ENCODE results near the gene PINLYP. TPM values are rescaled to one million over a fixed set of nuclear protein-coding genes. Genes with fewer than 3 reads are reported as not detected.

PINLYP gene
- total RNA-seq, 1 experiment from 2014 or later: 1.3 TPM

- Histone ChIP-seq H3K4me3 (no peak overlapping the region), H3K9me3 (replicated peaks) (no peaks in the 10 kb centered on the region), H3K36me3 (peaks cover 21% of the 10 kb centered on the region), H3K27ac (no peak overlapping the region), H3K27me3 (replicated peaks) (no peaks in the 10 kb centered on the region), H3K4me1 (replicated peaks) (peaks cover 9% of the 10 kb centered on the region)
- no peak for DNase-seq (ENCODE audit: low read depth in 1 of 2, low spot score in 2 of 2)
Observed at GRCh38 chr19:43616306-43616705, 40.7 kb downstream of the PINLYP start.

- H3K27me3 ChIP-seq (replicated peaks): no peaks in the 10 kb centered on the region
- no peak overlapping the region for H3K4me3 ChIP-seq
- H3K9me3 ChIP-seq (replicated peaks): no peaks in the 10 kb centered on the region
- peaks cover 9% of the 10 kb centered on the region for H3K4me1 ChIP-seq (replicated peaks)
- H3K27ac ChIP-seq: no peak overlapping the region
- no peak for DNase-seq (ENCODE audit: low read depth in 1 of 2, low spot score in 2 of 2)
- peaks cover 15% of the 10 kb centered on the region for H3K36me3 ChIP-seq
Observed at GRCh38 chr19:43616954-43617353, 41.4 kb downstream of the PINLYP start.

GRCh38 chr19:43618921-43619261, 43.3 kb downstream of the PINLYP start:
- no peak for DNase-seq (ENCODE audit: low read depth in 1 of 2, low spot score in 2 of 2)
- peaks cover 3% of the 10 kb centered on the region; the same call in 1 of the 2 replicates for H3K36me3 ChIP-seq
- no peaks in the 10 kb centered on the region for H3K27me3 ChIP-seq (replicated peaks)
- peaks cover 9% of the 10 kb centered on the region for H3K4me1 ChIP-seq (replicated peaks)
- H3K9me3 ChIP-seq (replicated peaks): no peaks in the 10 kb centered on the region
- peak overlapping the region; percentile 78 for H3K27ac ChIP-seq
- H3K4me3 ChIP-seq: peak overlapping the region; percentile 66

GRCh38 chr19:43619262-43620060, 43.9 kb downstream of the PINLYP start, which contains the start of gene ZNF428:
Gene ZNF428, minus strand, starts transcription at chr19:43619629. Its CDS starts 5,325 bp downstream, at chr19:43614304.
- H3K4me1 ChIP-seq (replicated peaks): peaks cover 9% of the 10 kb centered on the region
- peak within 1 kb of the TSS; percentile 78 for H3K27ac ChIP-seq
- no peaks in the 10 kb centered on the region for H3K9me3 ChIP-seq (replicated peaks)
- DNase-seq (ENCODE audit: low read depth in 1 of 2, low spot score in 2 of 2): peak; percentile 89 to 92
- no peaks in the 10 kb centered on the region; the same call in 1 of the 2 replicates for H3K36me3 ChIP-seq
- H3K4me3 ChIP-seq: peak within 1 kb of the TSS; percentile 66
- H3K27me3 ChIP-seq (replicated peaks): no peaks in the 10 kb centered on the region

GRCh38 chr19:43620061-43621001, 44.7 kb downstream of the PINLYP start:
- Histone ChIP-seq H3K4me3 (peak overlapping the region; percentile 66), H3K27ac (no peak overlapping the region), H3K36me3 (no peaks in the 10 kb centered on the region; the same call in 1 of the 2 replicates), H3K9me3 (replicated peaks) (no peaks in the 10 kb centered on the region), H3K4me1 (replicated peaks) (peaks cover 9% of the 10 kb centered on the region), H3K27me3 (replicated peaks) (no peaks in the 10 kb centered on the region)
- no peak for DNase-seq (ENCODE audit: low read depth in 1 of 2, low spot score in 2 of 2)

GRCh38 chr19:43622070-43622469, 46.5 kb downstream of the PINLYP start:
- no peak for DNase-seq (ENCODE audit: low read depth in 1 of 2, low spot score in 2 of 2)
- peaks cover 9% of the 10 kb centered on the region for H3K4me1 ChIP-seq (replicated peaks)

GRCh38 chr19:43622956-43623355, 47.4 kb downstream of the PINLYP start:
- H3K4me1 ChIP-seq (replicated peaks): peaks cover 9% of the 10 kb centered on the region
- no peak overlapping the region for H3K27ac ChIP-seq
- no peak overlapping the region for H3K4me3 ChIP-seq
- no peaks in the 10 kb centered on the region; the same call in 1 of the 2 replicates for H3K36me3 ChIP-seq
- no peaks in the 10 kb centered on the region for H3K27me3 ChIP-seq (replicated peaks)
- DNase-seq (ENCODE audit: low read depth in 1 of 2, low spot score in 2 of 2): no peak
- H3K9me3 ChIP-seq (replicated peaks): no peaks in the 10 kb centered on the region

More at GRCh38 chr19:43622070-43622469, 46.5 kb downstream of the PINLYP start:
- Histone ChIP-seq H3K4me3 (no peak overlapping the region), H3K27me3 (replicated peaks) (no peaks in the 10 kb centered on the region), H3K9me3 (replicated peaks) (no peaks in the 10 kb centered on the region), H3K27ac (no peak overlapping the region), H3K36me3 (no peaks in the 10 kb centered on the region; the same call in 1 of the 2 replicates)

GRCh38 chr19:43623889-43624670, 48.5 kb downstream of the PINLYP start:
- no peak for DNase-seq (ENCODE audit: low read depth in 1 of 2, low spot score in 2 of 2)
- Histone ChIP-seq H3K4me3 (no peak overlapping the region), H3K4me1 (replicated peaks) (peaks cover 5% of the 10 kb centered on the region)

GRCh38 chr19:43624933-43625332, 49.3 kb downstream of the PINLYP start:
- peaks cover 4% of the 10 kb centered on the region for H3K4me1 ChIP-seq (replicated peaks)
- H3K4me3 ChIP-seq: no peak overlapping the region
- no peaks in the 10 kb centered on the region for H3K9me3 ChIP-seq (replicated peaks)
- H3K27ac ChIP-seq: no peak overlapping the region
- H3K36me3 ChIP-seq: no peaks in the 10 kb centered on the region
- peaks cover 4% of the 10 kb centered on the region; the same call in 1 of the 2 replicates for H3K27me3 ChIP-seq (replicated peaks)
- DNase-seq (ENCODE audit: low read depth in 1 of 2, low spot score in 2 of 2): no peak

More at GRCh38 chr19:43623889-43624670, 48.5 kb downstream of the PINLYP start:
- no peak overlapping the region for H3K27ac ChIP-seq
- H3K27me3 ChIP-seq (replicated peaks): peaks cover 1% of the 10 kb centered on the region; the same call in 1 of the 2 replicates
- no peaks in the 10 kb centered on the region; the same call in 1 of the 2 replicates for H3K36me3 ChIP-seq
- no peaks in the 10 kb centered on the region for H3K9me3 ChIP-seq (replicated peaks)

GRCh38 chr19:43625918-43626579, 50.4 kb downstream of the PINLYP start:
- peak in 1 of 2 experiments; percentile 58 for DNase-seq (ENCODE audit: low read depth in 1 of 2, low spot score in 2 of 2)
- peaks cover 11% of the 10 kb centered on the region; the same call in 1 of the 2 replicates for H3K27me3 ChIP-seq (replicated peaks)
- no peak overlapping the region for H3K27ac ChIP-seq
- no peaks in the 10 kb centered on the region for H3K4me1 ChIP-seq (replicated peaks)
- no peaks in the 10 kb centered on the region for H3K9me3 ChIP-seq (replicated peaks)
- H3K36me3 ChIP-seq: no peaks in the 10 kb centered on the region
- H3K4me3 ChIP-seq: no peak overlapping the region

- H3K4me3 ChIP-seq: no peak overlapping the region
- no peaks in the 10 kb centered on the region for H3K36me3 ChIP-seq
- DNase-seq (ENCODE audit: low read depth in 1 of 2, low spot score in 2 of 2): no peak
- no peak overlapping the region for H3K27ac ChIP-seq
- no peaks in the 10 kb centered on the region for H3K9me3 ChIP-seq (replicated peaks)
- H3K27me3 ChIP-seq (replicated peaks): peaks cover 14% of the 10 kb centered on the region; the same call in 1 of the 2 replicates
- H3K4me1 ChIP-seq (replicated peaks): no peaks in the 10 kb centered on the region
Observed at GRCh38 chr19:43626838-43627237, 51.2 kb downstream of the PINLYP start.

GRCh38 chr19:43628646-43629326, 53.2 kb downstream of the PINLYP start:
- H3K9me3 ChIP-seq (replicated peaks): no peaks in the 10 kb centered on the region
- DNase-seq (ENCODE audit: low read depth in 1 of 2, low spot score in 2 of 2): no peak
- no peak overlapping the region for H3K27ac ChIP-seq
- no peak overlapping the region for H3K4me3 ChIP-seq
- no peaks in the 10 kb centered on the region for H3K36me3 ChIP-seq
- H3K27me3 ChIP-seq (replicated peaks): peaks cover 14% of the 10 kb centered on the region; the same call in 1 of the 2 replicates
- H3K4me1 ChIP-seq (replicated peaks): no peaks in the 10 kb centered on the region

Measured in SJSA1 (cell line).